Measurements from ENCODE around the gene HUS1. TPM values are rescaled to one million over a fixed set of nuclear protein-coding genes. Genes with fewer than 3 reads are reported as not detected.
A peak's percentile ranks its signal among the peaks of the same experiment; 100 is the strongest.
"Not testable (repeated sequence)": the region's sequence is repeated elsewhere in the genome, so short reads cannot be mapped to it uniquely, and the experiment has no call there.

The HUS1 gene
- total RNA-seq, 1 donor: 19.9 TPM

DNA sequence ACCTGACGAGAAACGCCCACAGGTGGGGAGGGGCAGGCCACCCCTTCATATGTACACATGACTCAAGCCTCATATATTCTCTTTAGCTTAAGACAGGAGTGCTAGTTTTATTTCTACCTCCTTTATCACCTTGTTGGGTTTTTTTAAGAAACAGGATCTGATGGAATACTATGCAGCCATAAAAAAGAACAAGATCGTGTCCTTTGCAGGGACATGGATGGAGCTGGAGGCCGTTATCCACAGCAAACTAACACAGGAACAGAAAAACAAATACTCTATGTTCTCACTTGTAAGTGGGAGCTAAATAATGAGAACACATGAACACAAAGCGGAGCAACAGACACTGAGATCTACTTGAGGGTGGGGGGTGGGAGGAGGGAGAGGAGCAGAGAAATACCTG, 11.2 kb upstream of the HUS1 start:
- no peak overlapping the region for H3K27ac ChIP-seq (ENCODE audit: low read depth, low read length)
- TF ChIP-seq, protein P1, sequence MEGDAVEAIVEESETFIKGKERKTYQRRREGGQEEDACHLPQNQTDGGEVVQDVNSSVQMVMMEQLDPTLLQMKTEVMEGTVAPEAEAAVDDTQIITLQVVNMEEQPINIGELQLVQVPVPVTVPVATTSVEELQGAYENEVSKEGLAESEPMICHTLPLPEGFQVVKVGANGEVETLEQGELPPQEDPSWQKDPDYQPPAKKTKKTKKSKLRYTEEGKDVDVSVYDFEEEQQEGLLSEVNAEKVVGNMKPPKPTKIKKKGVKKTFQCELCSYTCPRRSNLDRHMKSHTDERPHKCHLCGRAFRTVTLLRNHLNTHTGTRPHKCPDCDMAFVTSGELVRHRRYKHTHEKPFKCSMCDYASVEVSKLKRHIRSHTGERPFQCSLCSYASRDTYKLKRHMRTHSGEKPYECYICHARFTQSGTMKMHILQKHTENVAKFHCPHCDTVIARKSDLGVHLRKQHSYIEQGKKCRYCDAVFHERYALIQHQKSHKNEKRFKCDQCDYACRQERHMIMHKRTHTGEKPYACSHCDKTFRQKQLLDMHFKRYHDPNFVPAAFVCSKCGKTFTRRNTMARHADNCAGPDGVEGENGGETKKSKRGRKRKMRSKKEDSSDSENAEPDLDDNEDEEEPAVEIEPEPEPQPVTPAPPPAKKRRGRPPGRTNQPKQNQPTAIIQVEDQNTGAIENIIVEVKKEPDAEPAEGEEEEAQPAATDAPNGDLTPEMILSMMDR (IDR thresholded peaks at IDR 0.05; ENCODE audit: extremely low read depth, low read depth, low read length): no peak
- no peak overlapping the region for H2AFZ ChIP-seq (ENCODE audit: low read length)
- no peaks in the 10 kb centered on the region for H4K20me1 ChIP-seq (ENCODE audit: insufficient read depth, low read length)
- H3K4me3 ChIP-seq (ENCODE audit: insufficient read depth, low read length): no peak overlapping the region
- H3K79me2 ChIP-seq (ENCODE audit: insufficient read depth, low read length): no peaks in the 10 kb centered on the region
- no peak for DNase-seq (ENCODE audit: insufficient read length, low spot score, missing footprints)
- no peak overlapping the region for H3K4me2 ChIP-seq (ENCODE audit: insufficient read depth, low read length)
- H3K4me1 ChIP-seq (ENCODE audit: insufficient read depth, low read length): peaks cover 8% of the 10 kb centered on the region
- no peaks in the 10 kb centered on the region for H3K9me3 ChIP-seq (ENCODE audit: low read depth, low read length)
- no peaks in the 10 kb centered on the region for H3K27me3 ChIP-seq (ENCODE audit: insufficient read depth, low read length)
- no peaks in the 10 kb centered on the region for H3K36me3 ChIP-seq (ENCODE audit: insufficient read depth, low read length)

DNA sequence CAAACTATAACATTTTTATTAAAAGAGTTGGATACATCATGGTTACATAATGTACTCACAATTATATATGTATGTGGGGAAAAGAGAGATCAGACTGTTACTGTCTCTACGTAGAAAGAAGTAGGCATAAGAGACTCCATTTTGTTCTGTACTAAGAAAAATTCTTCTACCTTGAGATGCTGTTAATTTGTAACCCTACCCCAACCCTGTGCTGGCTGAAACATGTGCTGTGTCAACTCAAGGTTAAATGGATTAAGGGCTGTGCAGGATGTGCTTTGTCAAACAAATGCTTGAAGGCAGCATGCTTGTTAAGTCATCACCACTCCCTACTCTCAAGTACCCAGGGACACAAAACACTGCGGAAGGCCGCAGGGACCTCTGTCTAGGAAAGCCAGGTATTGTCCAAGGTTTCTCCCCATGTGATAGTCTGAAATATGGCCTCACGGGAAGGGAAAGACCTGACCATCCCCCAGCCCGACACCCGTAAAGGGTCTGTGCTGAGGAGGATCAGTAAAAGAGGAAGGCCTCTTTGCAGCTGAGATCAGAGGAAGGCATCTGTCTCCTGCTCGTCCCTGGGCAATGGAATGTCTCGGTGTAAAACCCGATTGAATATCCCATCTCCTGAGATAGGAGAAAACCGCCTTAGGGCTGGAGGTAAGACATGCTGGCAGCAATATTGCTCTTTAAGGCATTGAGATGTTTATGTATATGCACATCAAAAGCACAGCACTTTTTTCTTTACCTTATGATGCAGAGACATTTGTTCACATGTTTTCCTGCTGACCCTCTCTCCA, 10.4 kb upstream of the HUS1 start:
- not testable (repeated sequence) for H3K4me1 ChIP-seq (ENCODE audit: insufficient read depth, low read length); H3K79me2 ChIP-seq (ENCODE audit: insufficient read depth, low read length); H3K9me3 ChIP-seq (ENCODE audit: low read depth, low read length); DNase-seq (ENCODE audit: insufficient read length, low spot score, missing footprints); H3K36me3 ChIP-seq (ENCODE audit: insufficient read depth, low read length); H2AFZ ChIP-seq (ENCODE audit: low read length); H3K27ac ChIP-seq (ENCODE audit: low read depth, low read length); H3K4me2 ChIP-seq (ENCODE audit: insufficient read depth, low read length); H4K20me1 ChIP-seq (ENCODE audit: insufficient read depth, low read length); H3K27me3 ChIP-seq (ENCODE audit: insufficient read depth, low read length); H3K4me3 ChIP-seq (ENCODE audit: insufficient read depth, low read length)

DNA sequence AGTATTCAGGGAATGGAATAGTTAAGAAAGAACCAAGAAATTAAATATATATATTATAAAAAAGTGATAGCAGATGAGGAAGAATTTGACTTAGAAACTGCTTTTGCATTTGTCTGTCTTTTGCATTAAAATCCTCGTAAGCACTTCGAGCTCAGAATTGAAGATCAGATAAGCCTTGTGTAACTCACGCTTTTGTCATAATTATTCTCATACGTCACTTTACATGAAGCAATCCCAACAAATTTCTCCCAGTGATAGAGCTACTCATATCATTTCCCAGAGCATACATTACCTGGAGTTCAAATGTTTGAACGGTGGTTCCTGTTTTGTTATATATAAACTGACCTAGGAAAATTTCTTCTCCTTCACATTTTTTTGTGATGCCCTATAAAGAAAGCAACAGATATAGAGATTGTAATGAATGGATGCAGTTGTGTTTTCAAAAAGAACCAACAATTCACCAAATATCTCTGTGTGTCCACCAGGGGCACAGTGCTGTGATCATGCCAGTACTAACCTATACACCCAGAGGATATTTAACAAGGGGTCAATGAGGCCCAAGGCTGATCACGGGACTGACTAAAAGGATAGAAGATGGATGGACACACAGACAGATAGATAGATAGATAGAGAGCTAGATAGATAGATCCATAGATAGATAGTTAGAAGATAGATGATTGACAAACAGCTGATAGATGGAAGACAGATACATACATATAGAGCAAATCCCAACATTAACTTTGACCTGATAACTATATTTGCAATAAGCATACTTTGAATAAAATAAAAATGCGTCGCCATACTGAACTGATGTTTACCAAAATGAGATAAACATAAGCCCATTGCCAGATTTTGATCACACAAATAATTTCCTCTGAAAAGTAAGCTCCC, 9.3 kb upstream of the HUS1 start:
- H3K4me3 ChIP-seq (ENCODE audit: insufficient read depth, low read length): no peak overlapping the region
- DNase-seq (ENCODE audit: insufficient read length, low spot score, missing footprints): no peak
- no peaks in the 10 kb centered on the region for H3K27me3 ChIP-seq (ENCODE audit: insufficient read depth, low read length)
- no peak overlapping the region for H2AFZ ChIP-seq (ENCODE audit: low read length)
- no peaks in the 10 kb centered on the region for H3K36me3 ChIP-seq (ENCODE audit: insufficient read depth, low read length)
- no peaks in the 10 kb centered on the region for H3K79me2 ChIP-seq (ENCODE audit: insufficient read depth, low read length)
- no peaks in the 10 kb centered on the region for H3K9me3 ChIP-seq (ENCODE audit: low read depth, low read length)
- H3K27ac ChIP-seq (ENCODE audit: low read depth, low read length): no peak overlapping the region
- TF ChIP-seq, protein P1 (IDR thresholded peaks at IDR 0.05; ENCODE audit: extremely low read depth, low read depth, low read length): peak; percentile 59
- H3K4me2 ChIP-seq (ENCODE audit: insufficient read depth, low read length): no peak overlapping the region
- peaks cover 8% of the 10 kb centered on the region for H3K4me1 ChIP-seq (ENCODE audit: insufficient read depth, low read length)
- H4K20me1 ChIP-seq (ENCODE audit: insufficient read depth, low read length): no peaks in the 10 kb centered on the region

DNA sequence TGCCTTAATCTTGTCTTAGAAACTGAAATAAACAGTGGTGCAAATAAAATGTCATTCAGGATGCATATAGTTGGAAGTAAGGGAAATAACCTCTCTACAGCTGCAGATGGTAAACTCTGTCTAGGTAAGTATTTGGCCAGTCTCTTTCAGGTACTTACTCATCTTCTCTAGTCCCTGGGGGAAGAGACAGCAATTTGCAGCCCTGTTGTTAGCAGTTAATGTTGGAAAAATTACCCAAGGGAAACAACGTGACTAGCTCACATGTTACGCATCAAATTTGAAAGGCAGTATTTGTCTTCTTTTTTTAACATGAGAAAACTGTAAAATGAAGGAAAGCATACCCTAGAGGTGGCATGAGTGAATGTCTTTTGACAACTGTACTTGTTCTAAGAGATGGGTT, 3.2 kb upstream of the HUS1 start:
- H3K4me3 ChIP-seq (ENCODE audit: insufficient read depth, low read length): no peak overlapping the region
- H3K27ac ChIP-seq (ENCODE audit: low read depth, low read length): no peak overlapping the region
- no peaks in the 10 kb centered on the region for H3K27me3 ChIP-seq (ENCODE audit: insufficient read depth, low read length)
- TF ChIP-seq, protein P1 (IDR thresholded peaks at IDR 0.05; ENCODE audit: extremely low read depth, low read depth, low read length): no peak
- peaks cover 6% of the 10 kb centered on the region for H3K36me3 ChIP-seq (ENCODE audit: insufficient read depth, low read length)
- peak; percentile 77 for DNase-seq (ENCODE audit: insufficient read length, low spot score, missing footprints)
- peak overlapping the region; percentile 11 for H2AFZ ChIP-seq (ENCODE audit: low read length)
- no peaks in the 10 kb centered on the region for H3K9me3 ChIP-seq (ENCODE audit: low read depth, low read length)
- H3K4me1 ChIP-seq (ENCODE audit: insufficient read depth, low read length): peaks cover 15% of the 10 kb centered on the region
- no peak overlapping the region for H3K4me2 ChIP-seq (ENCODE audit: insufficient read depth, low read length)
- peaks cover 13% of the 10 kb centered on the region for H3K79me2 ChIP-seq (ENCODE audit: insufficient read depth, low read length)
- no peaks in the 10 kb centered on the region for H4K20me1 ChIP-seq (ENCODE audit: insufficient read depth, low read length)

DNA sequence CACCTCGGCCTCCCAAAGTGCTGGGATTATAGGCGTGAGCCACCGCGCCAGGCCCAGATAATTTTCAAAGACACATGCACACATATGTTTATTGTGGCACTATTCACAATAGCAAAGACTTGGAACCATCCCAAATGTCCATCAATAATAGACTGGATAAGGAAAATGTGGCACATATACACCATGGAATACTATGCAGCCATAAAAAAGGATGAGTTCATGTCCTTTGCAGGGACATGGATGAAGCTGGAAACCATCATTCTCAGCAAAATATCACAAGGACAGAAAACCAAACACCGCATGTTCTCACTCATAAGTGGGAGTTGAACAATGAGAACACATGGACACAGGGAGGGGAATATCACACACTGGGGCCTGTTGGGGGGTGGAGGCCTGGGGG, 1.2 kb upstream of the HUS1 start:
- not testable (repeated sequence) for H3K4me3 ChIP-seq (ENCODE audit: insufficient read depth, low read length); H3K4me2 ChIP-seq (ENCODE audit: insufficient read depth, low read length); DNase-seq (ENCODE audit: insufficient read length, low spot score, missing footprints); H4K20me1 ChIP-seq (ENCODE audit: insufficient read depth, low read length); H3K27ac ChIP-seq (ENCODE audit: low read depth, low read length); H3K27me3 ChIP-seq (ENCODE audit: insufficient read depth, low read length); H2AFZ ChIP-seq (ENCODE audit: low read length); H3K9me3 ChIP-seq (ENCODE audit: low read depth, low read length)
- Histone ChIP-seq H3K4me1 (ENCODE audit: insufficient read depth, low read length) (peaks cover 15% of the 10 kb centered on the region), H3K79me2 (ENCODE audit: insufficient read depth, low read length) (peaks cover 20% of the 10 kb centered on the region), H3K36me3 (ENCODE audit: insufficient read depth, low read length) (peaks cover 26% of the 10 kb centered on the region)

All from osteoblast (primary cell).